Measurements from ENCODE around the gene RAB14. TPM values are rescaled to one million over a fixed set of nuclear protein-coding genes. Genes with fewer than 3 reads are reported as not detected.

The RAB14 gene
- total and polyA plus RNA-seq, 2 experiments from 2014 or later: 22.8 to 31.0 TPM

GRCh38 chr9:121242959-121243346, 41.3 kb upstream of the RAB14 start:
- Mint-ChIP-seq H3K27ac (no peak overlapping the region), H3K4me3 (no peak overlapping the region), H3K4me1 (peaks cover 9% of the 10 kb centered on the region), H3K9me3 (peaks cover 14% of the 10 kb centered on the region), H3K36me3 (ENCODE audit: low read depth) (no peaks in the 10 kb centered on the region; the same call in 1 of the 3 replicates), H3K27me3 (ENCODE audit: insufficient read depth, low read depth, poor library complexity) (peaks cover 1% of the 10 kb centered on the region)
- Histone ChIP-seq H3K4me2 (no peak overlapping the region), H3K4me1 (ENCODE audit: insufficient read depth) (no peaks in the 10 kb centered on the region), H3K4me3 (no peak overlapping the region), H3K79me2 (replicated peaks; ENCODE audit: insufficient read depth) (no peaks in the 10 kb centered on the region), H4K20me1 (replicated peaks; ENCODE audit: insufficient read depth) (no peaks in the 10 kb centered on the region), H2AFZ (0 out of 2 replicates have a peak overlapping the region, but pooled peaks have one; percentile 49), H3K9me2 (ENCODE audit: insufficient read depth) (peaks cover 21% of the 10 kb centered on the region; the same call in 1 of the 2 replicates), H3K27me3 (ENCODE audit: insufficient read depth) (no peaks in the 10 kb centered on the region), H3K27ac (ENCODE audit: low read depth) (no peak overlapping the region), H3F3A (replicated peaks; ENCODE audit: low read depth) (no peaks in the 10 kb centered on the region), H3K36me3 (ENCODE audit: insufficient read depth) (no peaks in the 10 kb centered on the region)
- ATAC-seq: no peak
- TF ChIP-seq CREB1 (CRISPR knock-in tag; IDR thresholded peaks at IDR 0.05; ENCODE audit: low read depth): no peak
- TF ChIP-seq POLR2AphosphoS5 (IDR thresholded peaks at IDR 0.05; ENCODE audit: low read depth): no peak
- no peak for TF ChIP-seq NANOG (IDR thresholded peaks at IDR 0.05; ENCODE audit: borderline replicate concordance)
- no peak for TF ChIP-seq ZNF114 (CRISPR knock-in tag; IDR thresholded peaks at IDR 0.05)
- TF ChIP-seq ZNF331 (CRISPR knock-in tag; IDR thresholded peaks at IDR 0.05; ENCODE audit: low read depth): no peak
- no peak for TF ChIP-seq ETS1 (IDR thresholded peaks at IDR 0.05)
- no peak for TF ChIP-seq ZNF462 (CRISPR knock-in tag; IDR thresholded peaks at IDR 0.05)
- TF ChIP-seq STAT1 (IDR thresholded peaks at IDR 0.05; ENCODE audit: unreplicated experiment): no peak
- no peak for TF ChIP-seq REST (IDR thresholded peaks at IDR 0.05; ENCODE audit: unreplicated experiment)
- TF ChIP-seq JUNB (IDR thresholded peaks at IDR 0.05; ENCODE audit: unreplicated experiment): no peak
- TF ChIP-seq EZH2 (IDR thresholded peaks at IDR 0.05; ENCODE audit: low read depth, unreplicated experiment): no peak
- no peak for TF ChIP-seq EZH2phosphoT487 (IDR thresholded peaks at IDR 0.05; ENCODE audit: unreplicated experiment)
- TF ChIP-seq CTCF (conservative IDR thresholded peaks at IDR 0.05; ENCODE audit: low read depth in 2 of 2): no peak
- DNase-seq (ENCODE audit: low spot score): no peak
